ENCODE data around the gene C2orf68.

DNA sequence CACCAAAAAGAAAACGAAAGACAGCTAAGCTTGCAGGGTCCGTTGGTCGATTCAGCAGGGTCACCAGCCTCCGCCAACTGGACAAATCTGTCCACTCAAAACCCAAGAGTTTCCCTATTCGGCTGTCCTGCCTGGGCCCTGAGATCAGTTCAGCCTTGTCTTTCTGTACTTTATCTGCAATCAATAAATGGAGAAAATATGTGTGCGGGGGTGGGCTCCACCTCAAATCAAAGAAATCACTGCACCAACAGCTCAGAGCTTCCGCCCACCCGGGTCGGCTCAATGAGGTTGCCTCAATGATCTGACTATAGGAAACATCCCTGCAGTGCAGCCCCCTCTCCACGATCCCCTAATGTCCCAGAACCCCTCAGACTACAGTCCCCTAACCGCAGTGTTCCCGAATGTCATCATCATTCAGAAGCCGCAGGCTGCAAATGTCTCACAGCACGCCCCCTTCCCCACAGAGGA, 51.0 kb downstream of the C2orf68 start:
- no peak for TF ChIP-seq EZH2phosphoT487 (IDR thresholded peaks at IDR 0.05; ENCODE audit: borderline replicate concordance, low read depth, low read length)
- TF ChIP-seq, protein P1, sequence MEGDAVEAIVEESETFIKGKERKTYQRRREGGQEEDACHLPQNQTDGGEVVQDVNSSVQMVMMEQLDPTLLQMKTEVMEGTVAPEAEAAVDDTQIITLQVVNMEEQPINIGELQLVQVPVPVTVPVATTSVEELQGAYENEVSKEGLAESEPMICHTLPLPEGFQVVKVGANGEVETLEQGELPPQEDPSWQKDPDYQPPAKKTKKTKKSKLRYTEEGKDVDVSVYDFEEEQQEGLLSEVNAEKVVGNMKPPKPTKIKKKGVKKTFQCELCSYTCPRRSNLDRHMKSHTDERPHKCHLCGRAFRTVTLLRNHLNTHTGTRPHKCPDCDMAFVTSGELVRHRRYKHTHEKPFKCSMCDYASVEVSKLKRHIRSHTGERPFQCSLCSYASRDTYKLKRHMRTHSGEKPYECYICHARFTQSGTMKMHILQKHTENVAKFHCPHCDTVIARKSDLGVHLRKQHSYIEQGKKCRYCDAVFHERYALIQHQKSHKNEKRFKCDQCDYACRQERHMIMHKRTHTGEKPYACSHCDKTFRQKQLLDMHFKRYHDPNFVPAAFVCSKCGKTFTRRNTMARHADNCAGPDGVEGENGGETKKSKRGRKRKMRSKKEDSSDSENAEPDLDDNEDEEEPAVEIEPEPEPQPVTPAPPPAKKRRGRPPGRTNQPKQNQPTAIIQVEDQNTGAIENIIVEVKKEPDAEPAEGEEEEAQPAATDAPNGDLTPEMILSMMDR (conservative IDR thresholded peaks at IDR 0.05; ENCODE audit: low read length), result no peak
